A673 (cell line): Measurements from ENCODE around the gene ELF5.

Source experiments
- EZH2 ChIP-seq: fragments of 200-600 bp; sonication (generic); IDR thresholded peaks from 2 replicates; pipeline ENCODE4 v1.6.1; 2017; ENCODE audit warnings: borderline replicate concordance, low read depth, mild to moderate bottlenecking, mixed read lengths, antibody characterized with exemption, low read length; ENCODE audit not compliant: poor library complexity, severe bottlenecking
- TF ChIP-seq, protein P1 (sequence below): fragments of 300-800, 200-600 bp; sonication (generic); conservative IDR thresholded peaks from 2 replicates; pipeline ENCODE4 v1.5.1; 2017; ENCODE audit warnings: low read depth, mild to moderate bottlenecking, antibody characterized with exemption, low read length, moderate library complexity, mixed read lengths

DNA sequence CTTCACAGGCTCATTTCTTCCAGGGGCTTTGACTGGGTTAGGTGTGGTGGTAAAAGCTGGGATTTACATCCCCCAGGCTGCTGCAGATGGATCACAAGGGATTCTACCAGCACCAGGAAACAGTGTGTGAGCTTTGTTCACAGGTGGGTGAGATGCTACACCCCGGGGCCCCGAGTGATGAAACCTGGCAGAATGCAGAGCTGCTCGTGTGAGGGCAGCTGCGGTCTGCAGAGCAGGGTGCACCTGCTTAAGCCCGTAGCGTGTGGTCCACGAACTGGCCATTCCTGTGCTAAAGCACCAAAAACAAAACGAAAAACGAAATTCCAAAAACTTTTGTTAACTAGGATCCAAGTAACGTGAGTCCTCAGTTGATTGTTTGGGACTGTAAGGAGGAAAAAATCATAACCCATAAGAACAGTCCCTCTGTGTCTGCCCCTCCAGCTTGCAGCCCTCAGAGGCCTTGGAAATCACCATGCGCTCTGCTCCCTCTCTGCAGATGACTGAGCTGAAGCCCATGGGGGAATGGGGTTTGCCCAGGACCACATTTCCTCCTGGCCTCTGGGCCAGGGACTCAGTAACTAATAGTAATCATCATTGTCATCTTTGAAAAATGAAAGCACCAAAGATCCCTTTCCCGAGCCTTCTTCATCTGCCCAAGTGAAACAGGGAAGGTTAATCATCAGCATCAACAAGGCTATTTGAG lies 24.6 kb downstream of the ELF5 start:
- TF ChIP-seq, protein P1, sequence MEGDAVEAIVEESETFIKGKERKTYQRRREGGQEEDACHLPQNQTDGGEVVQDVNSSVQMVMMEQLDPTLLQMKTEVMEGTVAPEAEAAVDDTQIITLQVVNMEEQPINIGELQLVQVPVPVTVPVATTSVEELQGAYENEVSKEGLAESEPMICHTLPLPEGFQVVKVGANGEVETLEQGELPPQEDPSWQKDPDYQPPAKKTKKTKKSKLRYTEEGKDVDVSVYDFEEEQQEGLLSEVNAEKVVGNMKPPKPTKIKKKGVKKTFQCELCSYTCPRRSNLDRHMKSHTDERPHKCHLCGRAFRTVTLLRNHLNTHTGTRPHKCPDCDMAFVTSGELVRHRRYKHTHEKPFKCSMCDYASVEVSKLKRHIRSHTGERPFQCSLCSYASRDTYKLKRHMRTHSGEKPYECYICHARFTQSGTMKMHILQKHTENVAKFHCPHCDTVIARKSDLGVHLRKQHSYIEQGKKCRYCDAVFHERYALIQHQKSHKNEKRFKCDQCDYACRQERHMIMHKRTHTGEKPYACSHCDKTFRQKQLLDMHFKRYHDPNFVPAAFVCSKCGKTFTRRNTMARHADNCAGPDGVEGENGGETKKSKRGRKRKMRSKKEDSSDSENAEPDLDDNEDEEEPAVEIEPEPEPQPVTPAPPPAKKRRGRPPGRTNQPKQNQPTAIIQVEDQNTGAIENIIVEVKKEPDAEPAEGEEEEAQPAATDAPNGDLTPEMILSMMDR = no peak
- no peak for TF ChIP-seq EZH2
